ENCODE results near the gene ASB9. TPM values are rescaled to one million over a fixed set of nuclear protein-coding genes. Genes with fewer than 3 reads are reported as not detected.

Gene ASB9
- total RNA-seq, 1 experiment from 2014 or later = 0.11 TPM

- DNase-seq (ENCODE audit: low spot score) = no peak
These were observed 32.0 kb upstream of the ASB9 start for GRCh38 chrX:15301924-15302323.

GRCh38 chrX:15299941-15300851 is 30.3 kb upstream of the ASB9 start:
- no peak overlapping the region for H3K4me3 Mint-ChIP-seq
- ATAC-seq (no peak), DNase-seq (ENCODE audit: low spot score) (no peak)
- H3K4me1 Mint-ChIP-seq = peaks cover 9% of the 10 kb centered on the region
- TF ChIP-seq TEAD4 (CRISPR knock-in tag; IDR thresholded peaks at IDR 0.05) = no peak
- no peak for TF ChIP-seq ZNF423 (CRISPR knock-in tag; IDR thresholded peaks at IDR 0.05)
- no peak for TF ChIP-seq GABPB1 (CRISPR knock-in tag; IDR thresholded peaks at IDR 0.05)
- TF ChIP-seq, protein P1, sequence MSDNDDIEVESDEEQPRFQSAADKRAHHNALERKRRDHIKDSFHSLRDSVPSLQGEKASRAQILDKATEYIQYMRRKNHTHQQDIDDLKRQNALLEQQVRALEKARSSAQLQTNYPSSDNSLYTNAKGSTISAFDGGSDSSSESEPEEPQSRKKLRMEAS (CRISPR knock-in tag; IDR thresholded peaks at IDR 0.05) = no peak
- TF ChIP-seq TCF7 (CRISPR knock-in tag; IDR thresholded peaks at IDR 0.05; ENCODE audit: low read depth) = no peak
- no peak for TF ChIP-seq MXD4 (CRISPR knock-in tag; IDR thresholded peaks at IDR 0.05; ENCODE audit: borderline replicate concordance)
- TF ChIP-seq ETV6 (CRISPR knock-in tag; IDR thresholded peaks at IDR 0.05) = no peak
- no peak for TF ChIP-seq ZBTB21 (CRISPR knock-in tag; IDR thresholded peaks at IDR 0.05; ENCODE audit: borderline replicate concordance)
- no peak for TF ChIP-seq TEAD1 (CRISPR knock-in tag; IDR thresholded peaks at IDR 0.05)
- no peak for TF ChIP-seq ELF4 (CRISPR knock-in tag; IDR thresholded peaks at IDR 0.05; ENCODE audit: low read depth)
- ChIA-PET CTCF (interaction anchor here (0.8 kb wide), 1 partner anchor 244 kb away, joined by 3 read pairs; no protein-coding TSS in a partner anchor), POLR2A (no interaction called here)
- no peaks in the 10 kb centered on the region for H3K9me3 Mint-ChIP-seq
- H3K27ac Mint-ChIP-seq = no peak overlapping the region
- no peaks in the 10 kb centered on the region for H3K36me3 Mint-ChIP-seq
- no peaks in the 10 kb centered on the region; the same call in 1 of the 2 replicates for H3K27me3 Mint-ChIP-seq (ENCODE audit: low read depth)

More at GRCh38 chrX:15301924-15302323, 32.0 kb upstream of the ASB9 start:
- no peak for TF ChIP-seq ZNF532 (CRISPR knock-in tag; IDR thresholded peaks at IDR 0.05; ENCODE audit: borderline replicate concordance)
- no peak for TF ChIP-seq ESRRA (CRISPR knock-in tag; IDR thresholded peaks at IDR 0.05; ENCODE audit: borderline replicate concordance)
- TF ChIP-seq ZNF317 (CRISPR knock-in tag; IDR thresholded peaks at IDR 0.05; ENCODE audit: borderline replicate concordance, low read depth) = no peak
- TF ChIP-seq, protein P2, sequence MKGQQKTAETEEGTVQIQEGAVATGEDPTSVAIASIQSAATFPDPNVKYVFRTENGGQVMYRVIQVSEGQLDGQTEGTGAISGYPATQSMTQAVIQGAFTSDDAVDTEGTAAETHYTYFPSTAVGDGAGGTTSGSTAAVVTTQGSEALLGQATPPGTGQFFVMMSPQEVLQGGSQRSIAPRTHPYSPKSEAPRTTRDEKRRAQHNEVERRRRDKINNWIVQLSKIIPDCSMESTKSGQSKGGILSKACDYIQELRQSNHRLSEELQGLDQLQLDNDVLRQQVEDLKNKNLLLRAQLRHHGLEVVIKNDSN (CRISPR knock-in tag; IDR thresholded peaks at IDR 0.05) = no peak
- no peak for TF ChIP-seq ERG (CRISPR knock-in tag; IDR thresholded peaks at IDR 0.05)
- H3K27ac Mint-ChIP-seq = no peak overlapping the region
- ATAC-seq = no peak
- no peaks in the 10 kb centered on the region for H3K36me3 Mint-ChIP-seq
- H3K27me3 Mint-ChIP-seq (ENCODE audit: low read depth) = no peaks in the 10 kb centered on the region; the same call in 1 of the 2 replicates
- POLR2A ChIA-PET = no interaction called here
- peaks cover 9% of the 10 kb centered on the region for H3K4me1 Mint-ChIP-seq
- no peaks in the 10 kb centered on the region for H3K9me3 Mint-ChIP-seq
- CTCF ChIA-PET = interaction anchor here (0.7 kb wide), 1 partner anchor 115 kb away, joined by 3 read pairs; no protein-coding TSS in a partner anchor
- H3K4me3 Mint-ChIP-seq = no peak overlapping the region
